NCI-H1930 (cell line): ENCODE results near the gene PRR5.
A peak's percentile ranks its signal among the peaks of the same experiment; 100 is the strongest.
"Not testable (repeated sequence)": the region's sequence is repeated elsewhere in the genome, so short reads cannot be mapped to it uniquely, and the experiment has no call there.

Source experiments
- DNase-seq, 2 experiments: peaks; one replicate each; lab custom pipeline; 2025; lab: John Stamatoyannopoulos, UW

The PRR5 gene

GRCh38 chr22:44735518-44736428 lies 33.8 kb downstream of the PRR5 start:
- peak in 1 of 2 experiments; percentile 35 for DNase-seq

GRCh38 chr22:44736581-44737405 lies 34.8 kb downstream of the PRR5 start:
- DNase-seq, result no peak

DNA sequence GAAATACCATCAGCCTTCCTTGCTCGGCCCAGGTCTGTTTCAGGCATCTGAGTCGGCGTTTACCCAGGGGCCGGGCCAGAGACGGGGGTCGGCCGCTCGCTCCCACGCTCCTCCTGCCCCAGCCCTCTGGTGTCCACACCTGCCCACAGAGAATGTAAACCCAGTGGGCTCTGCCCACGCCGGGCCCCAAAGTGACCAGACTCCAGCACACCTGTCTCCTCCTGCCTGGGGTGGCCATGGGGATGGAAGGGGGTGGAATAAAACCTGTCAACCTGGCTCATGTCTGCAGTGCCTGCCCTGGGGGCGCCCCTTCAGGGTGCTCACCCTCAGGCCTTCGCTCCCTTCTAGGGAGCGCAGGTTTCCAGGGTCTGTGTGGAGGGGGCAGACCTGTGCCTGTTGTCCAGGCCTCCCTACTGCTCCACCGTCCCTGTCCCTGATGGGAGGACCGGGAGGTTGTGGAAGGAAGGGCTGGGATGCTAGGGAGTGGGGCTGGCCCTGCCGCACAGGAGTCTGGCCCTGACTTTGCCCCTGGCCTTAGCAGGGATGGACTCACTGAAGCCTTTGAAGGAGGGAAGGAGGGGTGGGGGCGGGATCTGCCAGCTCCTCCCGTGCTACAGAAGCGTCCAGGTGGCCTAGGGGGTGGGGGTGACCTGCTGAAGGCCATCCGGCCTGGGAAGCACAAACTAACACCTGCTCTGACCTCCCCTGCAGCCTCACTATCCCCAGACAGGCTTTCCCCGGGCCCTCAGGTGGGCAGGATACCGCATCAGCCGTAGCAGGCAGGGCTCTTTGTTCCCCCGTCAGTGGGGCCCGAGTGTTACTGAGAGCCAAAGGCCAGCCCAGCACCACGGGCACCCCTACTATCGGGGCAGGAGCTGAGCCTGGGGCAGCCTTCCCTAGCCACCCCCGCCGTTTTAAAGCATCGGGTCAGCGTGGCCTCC lies 35.7 kb downstream of the PRR5 start:
- no peak for DNase-seq

DNA sequence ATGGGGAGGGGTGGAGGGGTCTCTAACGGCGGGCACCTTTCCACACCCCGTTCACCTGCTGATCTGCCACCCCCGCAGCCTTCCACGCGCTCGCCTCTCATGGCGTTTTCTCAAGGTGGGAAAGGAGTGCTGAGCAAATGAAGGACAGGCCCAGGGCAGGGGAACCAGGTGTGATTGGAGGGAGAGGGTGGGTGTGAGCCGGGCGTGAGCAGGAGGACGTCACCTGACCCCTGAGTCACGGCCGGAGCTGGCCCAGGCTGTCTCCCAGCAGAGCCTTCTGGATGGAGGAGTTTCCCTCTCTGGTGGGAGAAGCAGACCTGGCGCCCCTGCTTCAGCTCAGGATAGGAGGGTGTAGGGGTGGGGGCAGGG lies 36.3 kb downstream of the PRR5 start:
- DNase-seq, result no peak

GRCh38 chr22:44739024-44739423 lies 37.0 kb downstream of the PRR5 start:
- DNase-seq, result no peak

DNA sequence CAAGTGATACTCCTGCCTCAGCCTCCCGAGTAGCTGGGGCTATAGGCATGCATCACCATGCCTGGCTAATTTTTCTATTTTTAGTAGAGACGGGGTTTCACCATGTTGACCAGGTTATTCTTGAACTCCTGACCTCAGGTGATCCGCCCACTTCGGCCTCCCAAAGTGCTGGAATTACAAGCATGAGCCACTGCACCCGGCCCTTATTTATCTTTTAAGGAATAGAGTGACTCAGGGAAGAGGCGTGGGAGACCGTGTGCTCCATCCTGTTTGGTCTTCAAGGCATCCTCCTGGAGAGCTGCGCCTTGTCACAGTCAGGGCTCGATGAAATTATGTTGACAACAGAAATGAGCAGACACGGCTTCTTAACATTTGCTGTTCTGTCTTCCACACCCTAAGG lies 37.7 kb downstream of the PRR5 start:
- not testable (repeated sequence) for DNase-seq

DNA sequence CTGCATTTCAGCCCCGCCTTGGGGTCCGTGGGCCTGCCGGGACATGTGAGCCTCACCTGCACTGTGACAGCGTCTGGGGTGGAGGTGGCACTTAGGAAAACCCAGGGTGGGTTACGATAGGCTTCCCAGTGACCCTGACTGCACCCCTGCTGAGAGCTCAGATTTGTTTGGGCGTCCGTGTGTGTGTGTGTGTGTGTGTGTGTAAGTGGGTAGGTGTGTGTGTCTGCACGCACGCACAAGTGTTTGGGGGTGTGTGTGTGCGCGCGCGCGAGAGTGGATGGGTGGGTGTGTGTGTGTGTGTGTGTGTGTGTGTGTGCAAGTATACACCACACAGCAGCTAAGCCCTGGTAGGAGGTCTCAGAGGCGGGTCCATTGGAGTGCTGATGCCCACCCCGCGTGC lies 38.3 kb downstream of the PRR5 start:
- DNase-seq, result no peak

DNA sequence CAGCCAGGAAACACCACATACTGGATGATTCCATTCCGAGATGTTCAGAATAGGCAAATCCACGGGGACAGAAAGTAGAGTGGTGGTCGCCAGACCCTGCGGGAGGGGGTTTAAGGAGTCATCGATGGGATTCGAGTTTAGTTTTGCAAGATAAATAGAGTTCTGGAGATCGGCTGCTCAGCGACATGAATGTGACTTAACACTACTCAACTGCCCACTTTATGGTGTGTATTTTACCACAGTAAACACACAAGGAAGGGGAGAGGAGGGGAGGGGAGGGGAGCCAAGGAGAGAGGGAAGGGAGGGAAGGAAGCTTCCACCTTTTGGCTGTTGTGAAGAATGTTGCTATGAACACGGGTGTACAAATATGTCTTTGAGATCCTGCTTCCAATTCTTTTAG lies 39.9 kb downstream of the PRR5 start:
- no peak for DNase-seq

GRCh38 chr22:44743247-44743646 lies 41.2 kb downstream of the PRR5 start:
- no peak for DNase-seq

- no peak for DNase-seq
These were observed 41.8 kb downstream of the PRR5 start for GRCh38 chr22:44743804-44744211.

GRCh38 chr22:44745853-44746789 lies 44.1 kb downstream of the PRR5 start:
- no peak for DNase-seq

DNA sequence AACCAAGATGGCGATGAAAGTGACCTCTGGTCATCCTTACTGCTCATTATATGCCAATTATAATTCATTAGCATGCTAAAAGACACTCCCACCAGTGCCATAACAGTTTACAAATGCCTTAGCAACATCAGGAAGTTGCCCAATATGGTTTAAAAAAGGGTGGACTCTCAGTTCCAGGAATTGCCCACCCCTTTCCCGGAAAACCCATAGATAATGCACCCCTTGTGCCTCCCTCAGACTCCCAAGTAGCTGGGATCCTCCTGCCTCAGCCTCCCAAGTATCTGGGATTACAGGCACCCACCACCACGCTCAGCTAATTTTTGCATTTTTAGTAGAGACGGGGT lies 45.8 kb downstream of the PRR5 start:
- DNase-seq, result not testable (repeated sequence)

GRCh38 chr22:44748524-44748923 lies 46.5 kb downstream of the PRR5 start:
- no peak for DNase-seq

DNA sequence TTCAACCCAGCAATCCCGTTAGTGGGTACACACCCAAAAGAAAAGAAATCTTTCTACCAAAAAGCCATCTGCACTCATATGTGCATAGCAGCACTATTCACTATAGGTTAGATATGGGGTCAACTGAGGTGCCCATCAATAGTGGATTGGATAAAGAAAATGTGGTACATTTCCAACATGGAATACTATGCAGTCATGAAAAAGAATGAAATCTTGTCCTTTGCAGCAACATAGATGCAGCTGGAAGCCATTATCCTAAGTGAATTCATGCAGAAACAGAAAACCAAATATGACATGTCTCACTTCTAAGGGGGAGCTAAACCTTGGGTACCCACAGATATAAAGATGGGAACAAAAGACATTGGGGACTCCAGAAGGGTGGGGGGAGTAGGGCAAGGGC lies 48.5 kb downstream of the PRR5 start:
- DNase-seq, result no peak

GRCh38 chr22:44752285-44753188 lies 50.5 kb downstream of the PRR5 start, which contains the start of gene ARHGAP8:
Gene ARHGAP8, plus strand, starts transcription at chr22:44752575. Its CDS starts 33,953 bp downstream, at chr22:44786528.
- DNase-seq, result peak in 1 of 2 experiments; percentile 27

DNA sequence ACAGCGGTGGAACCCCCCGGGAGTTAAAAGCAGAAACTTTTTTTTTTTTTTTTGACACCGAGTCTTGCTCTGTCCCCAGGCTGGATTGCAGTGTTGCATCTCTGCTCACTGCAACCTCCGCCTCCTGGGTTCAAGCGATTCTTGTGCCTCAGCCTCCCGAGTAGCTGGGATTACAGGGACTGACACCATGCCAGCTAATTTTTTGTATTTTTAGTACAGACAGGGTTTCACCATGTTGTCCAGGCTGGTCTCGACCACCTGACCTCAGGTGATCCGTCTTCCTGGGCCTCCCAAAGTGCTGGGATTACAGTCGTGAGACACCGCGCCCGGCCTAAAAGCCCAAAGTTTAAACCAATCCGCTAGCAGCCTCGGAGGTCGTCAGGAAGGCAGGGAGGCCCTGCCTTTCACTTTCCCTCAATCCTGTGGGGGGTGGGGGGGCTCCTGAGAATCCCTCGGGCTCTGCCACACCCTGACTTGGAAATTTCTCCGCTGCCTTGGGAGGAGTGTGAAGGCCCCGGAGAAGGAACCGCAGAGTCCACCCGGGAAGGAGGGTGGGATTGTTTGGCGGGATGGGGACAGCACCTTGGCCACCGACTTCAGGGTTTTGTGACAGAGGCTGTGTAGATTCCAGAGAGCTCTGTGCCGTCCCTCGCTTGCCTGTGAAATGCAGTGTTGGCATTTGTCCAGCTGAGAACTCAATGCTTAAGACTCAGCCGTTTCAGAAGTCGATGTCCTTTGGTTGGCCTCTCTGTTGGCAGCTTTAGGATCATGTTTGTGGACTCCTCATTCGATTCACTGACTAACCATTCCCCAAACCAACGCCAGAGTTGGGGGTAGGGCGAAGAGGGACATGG lies 51.4 kb downstream of the PRR5 start:
- DNase-seq, result no peak

DNA sequence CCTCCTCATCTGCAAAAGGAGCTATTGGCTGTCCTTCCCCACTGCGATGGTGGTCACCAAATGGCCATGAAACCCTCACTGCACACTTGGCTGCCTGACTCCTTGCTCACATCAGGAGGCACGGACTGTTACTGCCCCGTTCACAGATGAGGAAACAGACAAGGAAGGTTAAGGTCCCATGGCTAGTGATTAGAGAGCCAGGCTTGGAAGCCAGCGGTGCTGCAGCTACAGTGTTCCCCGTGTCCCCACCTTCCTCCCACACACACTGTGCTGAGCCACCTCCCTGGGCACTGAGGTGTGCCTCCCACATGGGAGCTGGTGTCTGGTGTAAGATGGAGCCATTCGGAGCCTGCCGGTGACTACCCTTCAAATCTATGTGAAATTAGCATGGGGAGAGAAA lies 53.0 kb downstream of the PRR5 start:
- no peak for DNase-seq

DNA sequence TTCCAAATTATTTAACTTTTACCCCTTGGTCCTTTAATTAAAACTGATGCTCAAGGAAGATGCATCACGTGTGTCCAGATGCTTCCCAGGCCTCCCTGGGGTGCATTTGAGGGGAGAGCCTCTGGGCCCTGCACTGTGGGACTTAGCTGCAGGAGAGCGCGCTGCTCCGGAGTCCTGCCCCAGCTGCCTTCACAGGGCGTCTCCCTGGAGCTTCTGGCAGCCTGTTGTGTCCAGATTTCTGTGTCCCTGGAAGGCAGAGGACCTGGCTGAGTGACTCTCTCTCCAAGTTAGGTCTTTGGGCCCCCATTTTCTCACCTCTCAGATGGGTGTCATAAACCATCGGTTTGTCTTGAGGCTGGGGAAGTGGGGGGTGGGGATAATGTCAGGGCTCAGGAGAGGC lies 53.4 kb downstream of the PRR5 start:
- no peak for DNase-seq

GRCh38 chr22:44755956-44756361 lies 54.0 kb downstream of the PRR5 start:
- DNase-seq, result no peak
